Cardiac fibroblast (primary cell): ENCODE results near the gene DGKE.

Experiments
- DNase-seq, 2 donors: peaks; one replicate each; pipeline versions ENCODE4 v3.0.0 to v3.0.0-alpha.2; 2010; ENCODE audit warnings: low read depth in 2 of 2
- H3K4me3 ChIP-seq, 2 donors: replicated peaks in 1 of 2; 1 replicate in 1 of 2; 2 replicates in 1 of 2; pipeline ENCODE4 v1.5.1; 2011; ENCODE audit warnings: low read depth in 2 of 2, low read length in 2 of 2, mild to moderate bottlenecking in 2 of 2, moderate library complexity in 1 of 2
- TF ChIP-seq, protein P1 (sequence below): IDR thresholded peaks from one replicate; pipeline ENCODE4 v1.5.1; 2011; ENCODE audit warnings: low read depth, mild to moderate bottlenecking, low read length, inconsistent platforms

DGKE gene

DNA sequence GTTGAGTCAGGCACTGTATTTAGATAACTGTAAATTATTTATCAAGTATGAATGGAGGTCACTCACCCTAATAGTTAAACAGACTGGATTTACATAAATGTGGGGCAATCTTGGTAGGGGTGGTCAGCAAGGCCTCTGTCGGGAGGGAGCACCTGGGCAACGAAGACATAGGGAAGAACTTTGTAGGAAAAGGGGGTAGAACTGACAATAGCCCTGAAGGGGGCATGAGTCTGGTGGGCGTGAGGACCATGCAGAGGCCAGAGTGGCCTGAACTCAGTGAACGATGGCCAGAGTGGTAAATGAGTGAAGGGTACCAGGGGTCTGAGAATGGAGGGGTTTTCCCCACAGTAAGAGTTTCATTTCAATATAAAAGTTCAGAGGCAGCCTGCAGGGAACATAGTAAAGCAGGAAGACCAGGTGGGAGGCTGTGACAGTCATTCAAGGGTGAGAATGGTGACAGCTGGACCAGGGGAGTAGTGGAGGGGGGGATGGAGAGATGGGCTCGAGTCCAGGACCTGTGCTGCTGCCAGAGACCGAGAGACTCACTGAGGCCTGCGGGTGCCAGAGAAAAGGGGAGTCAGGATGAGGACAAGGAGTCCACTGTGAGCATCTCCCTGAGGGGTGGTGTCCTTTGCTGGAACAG is 3.1 kb upstream of the DGKE start:
- TF ChIP-seq, protein P1, sequence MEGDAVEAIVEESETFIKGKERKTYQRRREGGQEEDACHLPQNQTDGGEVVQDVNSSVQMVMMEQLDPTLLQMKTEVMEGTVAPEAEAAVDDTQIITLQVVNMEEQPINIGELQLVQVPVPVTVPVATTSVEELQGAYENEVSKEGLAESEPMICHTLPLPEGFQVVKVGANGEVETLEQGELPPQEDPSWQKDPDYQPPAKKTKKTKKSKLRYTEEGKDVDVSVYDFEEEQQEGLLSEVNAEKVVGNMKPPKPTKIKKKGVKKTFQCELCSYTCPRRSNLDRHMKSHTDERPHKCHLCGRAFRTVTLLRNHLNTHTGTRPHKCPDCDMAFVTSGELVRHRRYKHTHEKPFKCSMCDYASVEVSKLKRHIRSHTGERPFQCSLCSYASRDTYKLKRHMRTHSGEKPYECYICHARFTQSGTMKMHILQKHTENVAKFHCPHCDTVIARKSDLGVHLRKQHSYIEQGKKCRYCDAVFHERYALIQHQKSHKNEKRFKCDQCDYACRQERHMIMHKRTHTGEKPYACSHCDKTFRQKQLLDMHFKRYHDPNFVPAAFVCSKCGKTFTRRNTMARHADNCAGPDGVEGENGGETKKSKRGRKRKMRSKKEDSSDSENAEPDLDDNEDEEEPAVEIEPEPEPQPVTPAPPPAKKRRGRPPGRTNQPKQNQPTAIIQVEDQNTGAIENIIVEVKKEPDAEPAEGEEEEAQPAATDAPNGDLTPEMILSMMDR, result no peak
- no peak overlapping the region for H3K4me3 ChIP-seq
- no peak for DNase-seq

DNA sequence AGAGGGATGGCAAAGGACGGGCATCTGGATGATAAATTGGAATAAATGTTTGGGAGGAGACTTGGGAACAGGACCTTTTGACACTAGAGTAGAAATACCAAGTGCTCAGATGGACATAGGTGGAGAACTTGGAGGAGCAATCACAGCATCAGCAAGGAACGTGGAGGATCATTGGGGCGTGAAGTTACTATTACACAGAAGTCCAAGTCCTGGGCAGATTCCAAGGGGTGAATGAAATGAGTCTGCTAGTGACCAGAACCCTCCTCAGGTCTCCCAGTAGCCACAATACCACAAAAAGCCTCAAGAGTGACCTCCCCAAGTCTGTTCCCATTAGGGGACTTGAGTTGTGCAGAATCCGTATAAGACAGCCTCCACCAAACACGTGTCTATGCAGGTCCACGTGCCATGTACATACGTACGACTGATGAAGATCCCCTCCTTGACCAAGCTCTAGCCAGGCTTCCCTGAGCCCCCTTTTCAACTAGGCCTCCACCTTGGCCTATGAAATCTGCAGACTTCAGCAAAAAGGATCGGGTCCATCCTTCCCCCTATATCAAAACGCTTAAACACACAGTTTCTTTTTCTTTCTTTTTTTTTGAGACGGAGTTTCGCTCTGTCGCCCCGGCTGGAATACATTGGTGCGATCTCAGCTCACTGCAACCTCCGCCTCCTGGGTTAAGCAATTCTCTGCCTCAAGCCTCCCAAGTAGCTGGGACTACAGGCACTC is 2.4 kb upstream of the DGKE start:
- no peak for DNase-seq
- TF ChIP-seq, protein P1, result no peak
- H3K4me3 ChIP-seq, result no peak overlapping the region

DNA sequence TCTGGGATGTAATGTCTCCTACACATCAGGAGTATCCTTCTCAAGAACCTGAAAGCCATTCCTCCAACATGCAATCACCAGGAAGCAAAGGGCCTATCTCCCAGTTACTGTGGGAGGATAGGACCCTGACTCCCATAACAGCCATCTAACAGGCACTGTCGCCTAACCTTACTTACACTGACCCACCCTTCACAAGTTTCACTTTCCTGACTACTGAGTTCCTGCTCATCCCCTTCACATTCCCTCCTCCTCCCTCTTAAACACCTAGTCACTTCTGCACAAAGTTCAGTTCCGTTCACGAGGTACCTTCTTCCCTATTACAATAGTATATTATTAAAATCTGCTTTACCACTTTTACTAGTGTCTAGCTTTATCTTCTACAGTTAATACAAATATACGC is 1.5 kb upstream of the DGKE start:
- peak overlapping the region; percentile 79 to 81 for H3K4me3 ChIP-seq
- peak in 1 of 2 donors; percentile 1 for DNase-seq
- TF ChIP-seq, protein P1, result no peak

DNA sequence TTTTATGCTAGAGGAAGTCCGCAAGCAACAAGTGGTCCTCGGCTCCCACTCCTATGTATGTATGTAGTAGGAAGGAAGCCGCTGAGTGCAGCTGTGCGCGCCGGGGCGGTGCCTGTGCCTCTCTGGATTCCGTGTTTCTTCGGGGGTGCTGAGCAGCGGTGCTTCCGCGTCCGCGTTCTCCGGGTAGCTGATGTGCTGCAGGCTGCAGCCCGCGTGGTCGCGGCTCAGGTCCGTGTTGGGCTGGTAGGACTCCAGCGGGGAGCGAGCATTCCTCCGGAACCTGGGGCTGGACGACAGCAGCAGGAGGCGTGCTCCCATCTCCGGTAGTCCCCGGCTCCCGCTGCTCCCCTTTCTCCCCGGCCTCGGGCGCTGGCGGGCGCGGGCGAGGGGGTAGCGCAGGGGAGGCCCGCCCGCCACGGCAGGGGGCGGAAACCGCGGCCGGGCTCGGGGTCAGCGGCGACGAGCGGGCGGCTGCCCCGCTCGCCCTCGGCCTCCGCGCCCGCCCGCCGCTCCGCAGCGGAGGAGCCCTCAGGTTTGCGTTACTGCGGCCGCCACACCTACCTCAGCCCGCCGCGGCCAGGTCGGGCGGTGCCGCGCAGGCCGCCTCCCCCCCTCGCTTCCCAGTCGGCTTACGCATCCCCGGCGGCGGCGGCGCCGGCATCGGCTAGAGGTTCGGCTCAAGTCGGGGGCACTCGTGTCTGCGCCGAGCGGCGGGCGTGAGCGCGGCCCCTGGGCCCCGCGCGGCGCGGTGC is 718 bp upstream of the DGKE start:
- peak; percentile 57 to 64 for DNase-seq
- TF ChIP-seq, protein P1, result no peak

DNA sequence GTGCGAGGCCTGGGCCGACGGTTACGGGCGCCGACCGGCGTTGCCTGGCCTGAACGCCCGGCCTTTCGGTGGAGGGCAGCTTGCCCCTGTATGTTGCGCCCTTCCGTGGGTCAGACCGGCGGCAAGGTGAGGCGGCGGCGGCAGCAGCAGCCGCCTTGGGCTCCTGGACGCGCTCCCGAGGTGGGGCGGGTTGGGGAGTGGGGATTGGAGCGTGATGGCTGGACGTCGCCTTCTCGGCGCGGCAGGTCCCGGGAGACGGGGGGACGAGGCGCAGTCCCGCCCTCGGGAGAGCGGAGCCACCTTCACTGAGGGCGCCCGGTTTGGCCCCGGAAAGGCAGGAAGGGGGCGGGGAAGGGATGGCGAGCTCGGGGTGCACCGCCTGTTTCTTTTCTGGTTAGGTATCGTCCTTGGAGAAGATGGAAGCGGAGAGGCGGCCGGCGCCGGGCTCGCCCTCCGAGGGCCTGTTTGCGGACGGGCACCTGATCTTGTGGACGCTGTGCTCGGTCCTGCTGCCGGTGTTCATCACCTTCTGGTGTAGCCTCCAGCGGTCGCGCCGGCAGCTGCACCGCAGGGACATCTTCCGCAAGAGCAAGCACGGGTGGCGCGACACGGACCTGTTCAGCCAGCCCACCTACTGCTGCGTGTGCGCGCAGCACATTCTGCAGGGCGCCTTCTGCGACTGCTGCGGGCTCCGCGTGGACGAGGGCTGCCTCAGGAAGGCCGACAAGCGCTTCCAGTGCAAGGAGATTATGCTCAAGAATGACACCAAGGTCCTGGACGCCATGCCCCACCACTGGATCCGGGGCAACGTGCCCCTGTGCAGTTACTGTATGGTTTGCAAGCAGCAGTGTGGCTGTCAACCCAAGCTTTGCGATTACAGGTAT is 671 bp downstream of the DGKE start:
- peak overlapping the region; percentile 79 to 81 for H3K4me3 ChIP-seq
- DNase-seq, result peak; percentile 11 to 22
- TF ChIP-seq, protein P1, result no peak

More for the DNA sequence above, 718 bp upstream of the DGKE start:
- H3K4me3 ChIP-seq, result peak overlapping the region; percentile 79 to 81

DNA sequence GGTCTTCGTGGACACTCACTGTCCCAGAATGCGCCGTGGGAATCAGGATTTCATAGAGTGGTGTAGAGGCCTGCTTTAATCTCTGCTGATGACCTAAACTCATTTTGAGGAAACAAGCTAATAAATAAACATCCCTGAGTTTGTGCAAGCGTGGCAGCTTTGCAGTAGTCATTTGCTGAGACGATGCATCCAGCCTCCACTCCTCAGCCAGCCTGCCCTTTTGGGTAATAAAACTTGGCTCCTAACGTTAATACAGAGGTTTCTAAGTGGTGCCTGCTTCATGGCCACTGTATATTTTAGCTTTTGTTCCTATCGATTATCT is 1.3 kb downstream of the DGKE start:
- peak overlapping the region in 1 of 2 donors; percentile 79 for H3K4me3 ChIP-seq
- TF ChIP-seq, protein P1, result no peak
- DNase-seq, result no peak
